HEK293T (cell line): ENCODE measurements around the gene TAX1BP3.

Source experiments
- CTCF ChIA-PET: fragments of 350-600 bp; formaldehyde crosslinking; extraction: SDS; loops from one replicate; lab custom pipeline; 2021; ENCODE audit warnings: antibody characterized with exemption, inconsistent platforms; lab: Yijun Ruan, JAX
- POLR2A ChIA-PET: fragments of 350-600 bp; formaldehyde crosslinking; extraction: SDS; loops from one replicate; lab custom pipeline; 2020; ENCODE audit warnings: antibody characterized with exemption, inconsistent platforms; lab: Yijun Ruan, JAX
- DNase-seq: peaks from one replicate; pipeline ENCODE4 v3.0.0; 2012; ENCODE audit warnings: mixed read lengths; ENCODE audit errors: extremely low spot score
- ARNT ChIP-seq: fragments of 450-650 bp; IDR thresholded peaks from 2 replicates; pipeline ENCODE4 v1.6.1; 2017; ENCODE audit warnings: mild to moderate bottlenecking
- BHLHE40 ChIP-seq: fragments of 450-650 bp; IDR thresholded peaks from 2 replicates; pipeline ENCODE4 v1.6.1; 2016; ENCODE audit warnings: mild to moderate bottlenecking, moderate library complexity, borderline replicate concordance
- CTBP1 ChIP-seq: fragments of 450-650 bp; IDR thresholded peaks from 2 replicates; pipeline ENCODE4 v1.6.1; 2016; ENCODE audit warnings: borderline replicate concordance
- ELF4 ChIP-seq: fragments of 450-650 bp; IDR thresholded peaks from 2 replicates; pipeline ENCODE4 v1.6.1; 2017; ENCODE audit warnings: antibody characterized with exemption
- FOXA1 ChIP-seq: fragments of 450-650 bp; IDR thresholded peaks from 2 replicates; pipeline ENCODE4 v1.6.1; 2016; ENCODE audit warnings: mild to moderate bottlenecking
- FOXK2 ChIP-seq: fragments of 450-650 bp; IDR thresholded peaks from 2 replicates; pipeline ENCODE4 v1.6.1; 2016; ENCODE audit warnings: mild to moderate bottlenecking
- FOXM1 ChIP-seq: fragments of 450-650 bp; IDR thresholded peaks from 2 replicates; pipeline ENCODE4 v1.6.1; 2017; ENCODE audit warnings: mild to moderate bottlenecking, borderline replicate concordance
- HDGF ChIP-seq: fragments of 450-650 bp; IDR thresholded peaks from 2 replicates; pipeline ENCODE4 v1.6.1; 2017; ENCODE audit warnings: antibody characterized with exemption, borderline replicate concordance
- L3MBTL2 ChIP-seq: fragments of 450-650 bp; conservative IDR thresholded peaks from 2 replicates; pipeline ENCODE4 v1.6.1; 2016; ENCODE audit warnings: mild to moderate bottlenecking
- LEF1 ChIP-seq: fragments of 450-650 bp; IDR thresholded peaks from 2 replicates; pipeline ENCODE4 v1.6.1; 2017; ENCODE audit warnings: mild to moderate bottlenecking, borderline replicate concordance
- NFRKB ChIP-seq: fragments of 450-650 bp; IDR thresholded peaks from 2 replicates; pipeline ENCODE4 v1.6.1; 2016; ENCODE audit warnings: mild to moderate bottlenecking, moderate library complexity
- SP1 ChIP-seq: fragments of 450-650 bp; IDR thresholded peaks from 2 replicates; pipeline ENCODE4 v1.6.1; 2017
- SUZ12 ChIP-seq: fragments of 450-650 bp; IDR thresholded peaks from 2 replicates; pipeline ENCODE4 v1.6.1; 2016; ENCODE audit warnings: mild to moderate bottlenecking
- TARDBP ChIP-seq: fragments of 450-650 bp; IDR thresholded peaks from 2 replicates; pipeline ENCODE4 v1.6.1; 2016
- ZNF384 ChIP-seq: fragments of 450-650 bp; IDR thresholded peaks from 2 replicates; pipeline ENCODE4 v1.6.1; 2016
- TF ChIP-seq, protein P1 (sequence below): fragments of 450-650 bp; IDR thresholded peaks from 2 replicates; pipeline ENCODE4 v1.6.1; 2016

Gene TAX1BP3

DNA sequence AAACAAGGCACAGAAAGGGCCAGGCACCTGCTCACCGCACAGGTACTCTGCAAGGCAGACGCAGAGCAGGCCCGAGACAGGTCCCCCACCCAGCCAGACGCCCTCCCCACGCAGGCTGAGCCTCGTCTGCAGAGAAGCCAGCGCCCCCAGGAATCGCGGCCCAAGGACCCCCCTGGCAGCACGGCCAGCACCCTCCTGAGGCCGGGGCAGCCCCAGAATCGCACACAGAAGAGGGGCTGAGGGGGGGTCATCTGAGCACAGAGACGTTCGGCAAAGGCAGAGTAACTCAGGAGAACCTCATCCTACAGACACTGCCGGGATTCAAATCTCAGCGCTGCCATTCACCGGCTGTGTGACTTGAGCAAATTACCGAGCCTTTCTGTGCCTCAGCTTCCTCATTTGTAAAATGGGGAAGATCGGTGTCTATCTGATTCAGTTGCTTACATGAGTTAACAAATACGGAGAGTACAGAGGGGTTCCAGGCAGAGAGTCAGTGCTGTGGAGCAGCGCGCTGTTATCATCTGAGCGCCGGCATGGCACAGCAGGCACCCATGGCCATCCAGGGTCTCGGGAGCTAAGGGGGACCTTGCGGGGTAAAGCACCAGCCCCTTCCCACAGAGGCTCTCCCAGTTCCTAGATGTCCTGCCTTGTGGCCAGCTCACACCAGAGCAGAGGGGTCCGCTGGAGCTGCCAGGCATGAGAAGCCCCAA, 10.6 kb upstream of the TAX1BP3 start:
- POLR2A ChIA-PET: interaction anchor here (1.1 kb wide), 1 partner anchor 36 kb away, joined by 4 read pairs; no protein-coding TSS in a partner anchor
- CTCF ChIA-PET: no interaction called here
- DNase-seq: no peak
- TF ChIP-seq FOXM1: no peak
- no peak for TF ChIP-seq L3MBTL2
- TF ChIP-seq ZNF384: no peak
- TF ChIP-seq TARDBP: no peak
- TF ChIP-seq FOXA1: no peak
- no peak for TF ChIP-seq ELF4
- TF ChIP-seq HDGF: no peak
- TF ChIP-seq SP1: no peak
- no peak for TF ChIP-seq ARNT
- no peak for TF ChIP-seq SUZ12
- TF ChIP-seq LEF1: no peak
- TF ChIP-seq CTBP1: no peak

DNA sequence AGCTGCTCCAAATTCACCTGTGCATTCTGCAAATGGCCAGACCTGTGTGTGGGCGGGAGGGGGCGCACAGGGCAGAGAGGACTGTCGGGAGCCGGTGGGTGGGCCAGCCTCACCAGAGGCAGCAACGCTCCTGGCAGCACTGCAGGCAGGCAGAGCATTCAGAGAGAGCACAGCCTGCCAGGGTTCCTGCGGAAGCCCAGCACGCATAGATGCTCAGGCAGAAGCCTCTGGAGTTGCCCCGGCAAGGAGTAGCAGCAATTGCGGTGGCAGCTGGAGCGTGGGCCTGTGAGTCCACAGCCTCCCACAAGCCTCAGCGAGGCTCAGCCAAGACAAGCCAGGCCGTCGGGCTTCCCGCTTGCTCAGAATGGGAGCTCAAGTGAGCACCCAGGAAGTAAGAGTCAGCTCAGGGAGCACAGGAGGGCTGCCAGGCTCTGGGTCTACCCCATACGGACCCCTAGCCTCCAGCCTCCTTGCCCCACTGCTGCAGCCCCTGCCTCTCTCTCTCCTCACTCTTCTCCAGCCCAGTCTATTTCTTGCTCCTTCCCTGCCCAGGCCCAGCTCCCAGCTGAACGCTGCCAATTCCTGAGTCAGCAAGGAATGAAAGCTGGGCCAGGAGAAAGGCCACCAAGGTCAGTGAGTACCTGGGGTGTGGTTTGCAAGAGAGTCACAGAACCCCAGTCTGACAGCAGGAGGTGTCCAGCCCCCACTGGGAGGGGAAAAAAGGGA, 9.9 kb upstream of the TAX1BP3 start:
- DNase-seq: no peak
- CTCF ChIA-PET: no interaction called here
- POLR2A ChIA-PET: no interaction called here
- TF ChIP-seq L3MBTL2 (no peak), NFRKB (no peak), BHLHE40 (no peak), CTBP1 (no peak), ZNF384 (no peak), SUZ12 (no peak), LEF1 (no peak), HDGF (no peak), ARNT (no peak), ELF4 (no peak), FOXM1 (no peak), FOXA1 (no peak), FOXK2 (no peak), TARDBP (no peak)
- TF ChIP-seq, protein P1, sequence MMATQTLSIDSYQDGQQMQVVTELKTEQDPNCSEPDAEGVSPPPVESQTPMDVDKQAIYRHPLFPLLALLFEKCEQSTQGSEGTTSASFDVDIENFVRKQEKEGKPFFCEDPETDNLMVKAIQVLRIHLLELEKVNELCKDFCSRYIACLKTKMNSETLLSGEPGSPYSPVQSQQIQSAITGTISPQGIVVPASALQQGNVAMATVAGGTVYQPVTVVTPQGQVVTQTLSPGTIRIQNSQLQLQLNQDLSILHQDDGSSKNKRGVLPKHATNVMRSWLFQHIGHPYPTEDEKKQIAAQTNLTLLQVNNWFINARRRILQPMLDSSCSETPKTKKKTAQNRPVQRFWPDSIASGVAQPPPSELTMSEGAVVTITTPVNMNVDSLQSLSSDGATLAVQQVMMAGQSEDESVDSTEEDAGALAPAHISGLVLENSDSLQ: no peak

DNA sequence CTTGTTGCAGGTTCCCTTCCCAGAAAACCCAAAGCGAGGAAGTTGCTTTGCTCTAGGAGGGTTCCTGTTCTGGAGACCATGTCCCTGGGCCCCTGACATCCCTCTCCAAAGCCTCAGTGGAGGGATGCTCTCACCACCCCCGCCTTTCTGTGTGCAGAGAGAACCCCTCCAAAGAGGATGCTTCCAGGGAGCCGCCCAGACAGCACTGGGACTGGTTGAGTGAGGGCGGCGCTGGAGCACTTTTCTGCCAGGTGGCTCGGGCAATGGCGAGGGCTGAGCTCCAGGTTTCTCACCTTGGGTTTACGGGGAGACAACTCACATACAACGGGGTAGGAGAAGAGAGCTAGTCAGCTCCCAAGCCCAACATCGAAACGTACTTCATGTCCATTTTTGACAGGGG, 7.5 kb upstream of the TAX1BP3 start:
- no peak for TF ChIP-seq FOXK2
- no peak for TF ChIP-seq SUZ12
- TF ChIP-seq SP1: no peak
- TF ChIP-seq FOXM1: no peak
- no peak for TF ChIP-seq BHLHE40
- TF ChIP-seq, protein P1: no peak
- no peak for TF ChIP-seq NFRKB
- no peak for TF ChIP-seq ELF4
- TF ChIP-seq ARNT: no peak
- TF ChIP-seq LEF1: no peak
- TF ChIP-seq FOXA1: no peak
- no peak for TF ChIP-seq CTBP1
- no peak for TF ChIP-seq HDGF
- TF ChIP-seq L3MBTL2: no peak
- TF ChIP-seq TARDBP: no peak
- TF ChIP-seq ZNF384: no peak
- POLR2A ChIA-PET: no interaction called here
- CTCF ChIA-PET: no interaction called here
- no peak for DNase-seq

DNA sequence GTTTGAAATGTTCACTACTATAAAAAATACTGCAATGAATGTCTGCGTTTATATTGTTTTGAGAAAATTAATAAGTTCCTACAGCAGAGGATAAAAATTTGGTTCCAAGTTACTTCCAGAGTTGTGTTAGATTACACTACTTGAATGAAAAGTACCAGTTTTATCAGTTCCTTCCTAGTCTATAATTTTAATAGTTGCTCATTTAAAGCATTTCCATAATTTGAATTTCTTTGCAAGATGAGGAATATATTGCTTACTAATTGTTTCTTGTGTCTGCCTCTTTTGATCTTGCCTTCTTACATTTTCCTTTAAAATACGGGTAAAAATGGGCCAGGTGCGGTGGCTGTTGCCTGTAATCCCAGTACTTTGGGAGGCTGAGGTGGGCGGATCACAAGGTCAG, 4.2 kb upstream of the TAX1BP3 start:
- CTCF ChIA-PET: no interaction called here
- no peak for DNase-seq

DNA sequence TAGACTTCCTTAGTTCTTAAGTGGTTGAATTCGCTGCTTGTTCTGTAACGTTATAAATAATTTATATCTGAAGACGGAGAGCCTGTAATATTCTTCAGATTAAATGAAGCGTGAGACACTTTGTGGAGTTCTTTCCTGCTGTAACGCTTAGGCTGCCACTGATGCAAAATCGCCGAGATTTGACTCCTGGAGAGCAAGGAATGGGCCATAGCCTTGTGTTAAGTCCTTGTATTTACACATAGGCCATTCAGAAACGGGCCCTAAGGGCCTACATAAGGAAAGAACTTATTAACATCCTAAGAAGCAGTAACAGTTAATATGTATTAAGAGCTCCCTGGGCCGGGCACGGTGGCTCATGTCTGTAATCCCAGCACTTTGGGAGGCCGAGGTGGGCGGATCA, 1.2 kb upstream of the TAX1BP3 start:
- ChIA-PET CTCF (no interaction called here), POLR2A (no interaction called here)
- no peak for DNase-seq
- TF ChIP-seq ARNT: no peak
- no peak for TF ChIP-seq FOXA1
- TF ChIP-seq L3MBTL2: no peak
- TF ChIP-seq SP1: no peak
- TF ChIP-seq LEF1: no peak
- no peak for TF ChIP-seq SUZ12
- no peak for TF ChIP-seq HDGF
- no peak for TF ChIP-seq NFRKB
- TF ChIP-seq BHLHE40: no peak
- TF ChIP-seq, protein P1: no peak
- TF ChIP-seq ZNF384: no peak
- TF ChIP-seq ELF4: no peak
- TF ChIP-seq TARDBP: no peak

More for the DNA sequence above, 4.2 kb upstream of the TAX1BP3 start:
- no peak for TF ChIP-seq ARNT
- POLR2A ChIA-PET: no interaction called here

DNA sequence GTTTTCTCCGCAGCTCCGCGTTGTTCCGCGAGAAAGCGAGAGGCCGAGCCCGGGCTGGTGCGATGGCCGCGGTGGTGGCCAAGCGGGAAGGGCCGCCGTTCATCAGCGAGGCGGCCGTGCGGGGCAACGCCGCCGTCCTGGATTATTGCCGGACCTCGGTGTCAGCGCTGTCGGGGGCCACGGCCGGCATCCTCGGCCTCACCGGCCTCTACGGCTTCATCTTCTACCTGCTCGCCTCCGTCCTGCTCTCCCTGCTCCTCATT, 638 bp upstream of the TAX1BP3 start:
- CTCF ChIA-PET: no interaction called here
- TF ChIP-seq FOXK2 (no peak), HDGF (no peak), FOXA1 (no peak), TARDBP (no peak), ARNT (no peak), CTBP1 (no peak), LEF1 (no peak), ZNF384 (no peak), BHLHE40 (no peak)
- POLR2A ChIA-PET: interaction anchor here (0.6 to 2.8 kb wide), 3 partner anchors 15 to 32 kb away, joined by 3 to 17 read pairs (median 3); partner anchors contain the start of genes CTNS and SHPK
- DNase-seq: no peak
